ENCODE measurements around the gene LCE1E.

LCE1E gene

DNA sequence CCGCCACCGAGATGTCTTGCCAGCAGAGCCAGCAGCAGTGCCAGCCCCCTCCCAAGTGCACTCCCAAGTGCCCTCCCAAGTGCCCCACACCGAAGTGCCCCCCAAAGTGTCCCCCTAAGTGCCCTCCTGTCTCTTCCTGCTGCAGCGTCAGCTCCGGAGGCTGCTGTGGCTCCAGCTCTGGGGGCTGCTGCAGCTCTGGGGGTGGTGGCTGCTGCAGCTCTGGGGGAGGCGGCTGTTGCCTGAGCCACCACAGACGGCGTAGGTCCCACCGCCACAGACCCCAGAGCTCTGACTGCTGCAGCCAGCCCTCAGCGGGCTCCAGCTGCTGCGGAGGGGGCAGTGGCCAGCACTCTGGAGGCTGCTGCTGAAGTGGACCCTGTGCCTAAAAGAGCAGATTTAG lies 9.7 kb upstream of the LCE1E start:
- TF ChIP-seq, protein P1, sequence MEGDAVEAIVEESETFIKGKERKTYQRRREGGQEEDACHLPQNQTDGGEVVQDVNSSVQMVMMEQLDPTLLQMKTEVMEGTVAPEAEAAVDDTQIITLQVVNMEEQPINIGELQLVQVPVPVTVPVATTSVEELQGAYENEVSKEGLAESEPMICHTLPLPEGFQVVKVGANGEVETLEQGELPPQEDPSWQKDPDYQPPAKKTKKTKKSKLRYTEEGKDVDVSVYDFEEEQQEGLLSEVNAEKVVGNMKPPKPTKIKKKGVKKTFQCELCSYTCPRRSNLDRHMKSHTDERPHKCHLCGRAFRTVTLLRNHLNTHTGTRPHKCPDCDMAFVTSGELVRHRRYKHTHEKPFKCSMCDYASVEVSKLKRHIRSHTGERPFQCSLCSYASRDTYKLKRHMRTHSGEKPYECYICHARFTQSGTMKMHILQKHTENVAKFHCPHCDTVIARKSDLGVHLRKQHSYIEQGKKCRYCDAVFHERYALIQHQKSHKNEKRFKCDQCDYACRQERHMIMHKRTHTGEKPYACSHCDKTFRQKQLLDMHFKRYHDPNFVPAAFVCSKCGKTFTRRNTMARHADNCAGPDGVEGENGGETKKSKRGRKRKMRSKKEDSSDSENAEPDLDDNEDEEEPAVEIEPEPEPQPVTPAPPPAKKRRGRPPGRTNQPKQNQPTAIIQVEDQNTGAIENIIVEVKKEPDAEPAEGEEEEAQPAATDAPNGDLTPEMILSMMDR (IDR thresholded peaks at IDR 0.05; ENCODE audit: insufficient read depth, low read depth, low read length, missing control alignments): no peak
- DNase-seq (ENCODE audit: low read depth): no peak
- no peak overlapping the region for H3K4me3 ChIP-seq (ENCODE audit: low read length)

DNA sequence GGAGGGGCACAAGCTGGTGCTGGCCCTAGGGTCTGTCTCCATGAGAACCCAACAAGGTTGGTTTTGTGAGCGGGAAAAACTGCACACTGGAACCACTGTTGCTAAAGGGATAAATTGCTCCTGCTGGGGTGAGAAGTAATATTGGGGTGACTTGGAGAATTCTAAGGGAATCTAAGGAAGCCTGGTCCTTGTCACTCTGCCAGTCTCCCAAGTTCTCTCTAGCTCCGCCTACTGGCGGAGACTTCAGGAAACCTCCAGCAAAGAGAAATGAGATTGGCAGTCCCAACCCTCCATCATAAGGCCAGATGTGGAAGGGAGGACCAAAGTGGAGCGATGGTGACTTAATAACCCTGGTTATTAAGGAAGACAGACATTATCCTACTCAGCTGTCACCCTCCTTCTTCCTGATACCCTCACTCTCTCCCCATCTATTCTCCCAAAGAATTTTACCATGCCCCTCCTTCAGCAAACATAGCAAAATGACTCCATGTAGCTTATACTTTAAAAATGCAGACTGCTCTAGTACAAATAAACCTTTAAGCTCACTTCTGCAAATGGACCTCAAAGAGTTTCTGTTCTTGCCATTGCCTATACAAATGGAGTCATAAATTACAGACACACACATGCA lies 8.4 kb upstream of the LCE1E start:
- peak; percentile 61 for DNase-seq (ENCODE audit: low read depth)
- H3K4me3 ChIP-seq (ENCODE audit: low read length): no peak overlapping the region
- TF ChIP-seq, protein P1 (IDR thresholded peaks at IDR 0.05; ENCODE audit: insufficient read depth, low read depth, low read length, missing control alignments): peak; percentile 73

DNA sequence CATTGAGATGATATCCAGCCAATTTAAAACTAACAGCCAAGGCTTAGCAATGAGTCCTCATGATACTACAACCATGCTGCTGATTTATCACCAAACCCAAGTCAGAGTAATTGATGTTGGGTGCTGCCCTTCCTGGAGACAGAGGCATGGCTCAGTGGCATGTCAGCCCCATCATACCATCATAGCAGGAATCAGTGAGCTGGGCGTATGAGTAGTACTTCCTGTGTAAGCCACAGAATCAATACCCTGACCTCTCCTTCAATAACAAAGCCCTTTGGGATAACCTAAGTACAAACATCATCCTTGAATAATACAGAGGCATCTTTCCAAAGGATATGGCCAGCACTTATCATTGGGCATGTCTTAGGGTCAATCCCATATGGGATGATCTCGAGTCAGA lies 3.0 kb upstream of the LCE1E start:
- TF ChIP-seq, protein P1 (IDR thresholded peaks at IDR 0.05; ENCODE audit: insufficient read depth, low read depth, low read length, missing control alignments): no peak
- H3K4me3 ChIP-seq (ENCODE audit: low read length): no peak overlapping the region
- DNase-seq (ENCODE audit: low read depth): peak; percentile 44

DNA sequence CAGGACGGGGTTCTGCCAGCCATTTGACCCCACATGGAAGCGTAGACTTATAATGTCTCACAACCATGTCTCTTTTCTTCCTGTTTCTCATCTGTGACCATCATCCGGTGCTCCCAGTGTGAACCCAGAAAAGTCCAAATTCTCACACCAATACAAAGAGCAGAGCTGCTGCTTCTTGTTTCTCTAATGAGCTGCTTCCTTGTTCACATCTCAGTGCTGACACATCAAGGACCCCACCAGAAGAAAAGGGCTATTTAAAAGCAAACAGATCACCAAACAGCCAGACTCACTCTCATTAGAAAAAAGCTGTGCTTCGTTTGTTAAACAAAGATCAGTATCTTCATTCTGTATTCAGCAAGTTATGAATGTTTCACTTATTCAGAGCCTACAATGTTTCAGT lies 9.6 kb downstream of the LCE1E start:
- H3K4me3 ChIP-seq (ENCODE audit: low read length): no peak overlapping the region
- TF ChIP-seq, protein P1 (IDR thresholded peaks at IDR 0.05; ENCODE audit: insufficient read depth, low read depth, low read length, missing control alignments): no peak
- DNase-seq (ENCODE audit: low read depth): no peak

DNA sequence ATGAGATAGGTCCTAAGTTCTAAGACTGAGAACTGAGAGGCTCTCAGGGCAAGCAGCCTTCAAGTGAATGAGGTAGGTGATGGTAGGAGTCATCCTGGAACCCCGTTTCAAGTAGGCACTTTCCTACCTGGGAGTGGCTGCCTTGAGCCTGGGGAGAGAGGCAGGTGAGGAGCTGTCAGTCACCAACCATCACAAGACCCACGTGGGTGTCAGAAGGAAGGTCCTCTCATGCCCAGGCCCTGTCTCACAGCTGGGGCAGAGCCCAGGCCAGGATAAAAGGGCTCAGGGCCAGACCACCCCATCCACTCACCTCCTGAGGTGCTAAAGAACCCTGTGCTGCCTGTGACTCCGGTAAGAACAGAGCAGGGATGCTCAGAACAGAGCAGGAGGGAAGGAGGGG lies 10.4 kb downstream of the LCE1E start, which contains the start of gene LCE1D:
Gene LCE1D, plus strand, starts transcription at position 301 of the 400 bp plus-strand sequence. CDS start 1,074 bp downstream, outside the sequence.
- TF ChIP-seq, protein P1 (IDR thresholded peaks at IDR 0.05; ENCODE audit: insufficient read depth, low read depth, low read length, missing control alignments): no peak
- no peak for DNase-seq (ENCODE audit: low read depth)
- H3K4me3 ChIP-seq (ENCODE audit: low read length): no peak within 1 kb of the TSS

DNA sequence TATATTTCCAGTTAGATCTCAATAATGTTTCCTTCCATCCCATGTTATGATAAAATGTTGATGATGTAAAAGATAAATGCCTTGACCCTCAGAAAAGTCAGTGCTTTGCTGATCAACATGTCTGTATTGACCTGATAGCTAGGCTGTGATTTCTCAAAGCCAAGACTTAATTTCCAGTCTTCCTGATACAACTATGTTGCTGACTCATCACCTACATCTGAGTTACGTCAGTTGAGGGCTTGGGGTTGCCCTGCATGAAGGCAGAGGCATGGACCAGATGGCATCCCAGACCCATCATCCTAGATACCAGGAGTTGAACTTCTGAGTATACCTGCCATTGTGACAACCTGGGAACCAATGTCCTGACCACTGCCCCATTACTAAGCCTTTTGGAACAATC lies 15.3 kb downstream of the LCE1E start:
- peak; percentile 28 for DNase-seq (ENCODE audit: low read depth)
- TF ChIP-seq, protein P1 (IDR thresholded peaks at IDR 0.05; ENCODE audit: insufficient read depth, low read depth, low read length, missing control alignments): no peak
- H3K4me3 ChIP-seq (ENCODE audit: low read length): no peak overlapping the region

DNA sequence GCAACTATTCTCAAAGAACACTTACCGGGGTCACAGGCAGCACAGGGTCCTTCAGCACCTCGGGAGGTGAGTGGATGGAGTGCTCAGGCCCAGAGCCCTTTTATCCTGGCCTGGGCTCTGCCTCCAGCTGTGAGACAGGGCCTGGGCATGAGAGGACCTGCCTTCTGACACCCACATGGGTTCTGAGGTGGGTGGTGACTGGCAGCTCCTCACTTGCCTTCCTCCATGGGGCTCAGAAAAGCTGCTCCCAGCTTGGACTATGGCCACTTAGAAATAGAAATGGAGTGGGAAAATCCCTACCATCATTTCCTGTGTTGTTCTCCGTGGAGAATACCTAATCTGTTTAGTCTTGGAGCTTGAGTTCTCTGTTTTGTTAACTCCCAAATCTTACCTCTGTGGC lies 20.5 kb downstream of the LCE1E start, which contains the start of gene LCE1C:
Gene LCE1C, minus strand, starts transcription at position 76 of the 400 bp plus-strand sequence. CDS start 1,173 bp downstream, outside the sequence.
- H3K4me3 ChIP-seq (ENCODE audit: low read length): no peak within 1 kb of the TSS
- peak; percentile 81 for DNase-seq (ENCODE audit: low read depth)
- TF ChIP-seq, protein P1 (IDR thresholded peaks at IDR 0.05; ENCODE audit: insufficient read depth, low read depth, low read length, missing control alignments): no peak

All from epithelial cell of esophagus (primary cell).